ENCODE data around the gene JMJD8.

GRCh38 chr16:721765-722540, 37.8 kb upstream of the JMJD8 start:
- TF ChIP-seq CTCF (IDR thresholded peaks at IDR 0.05) (no peak), POLR2AphosphoS5 (IDR thresholded peaks at IDR 0.05; ENCODE audit: insufficient read depth in 1 of 2, low read depth in 1 of 2) (no peak), POLR2A (IDR thresholded peaks at IDR 0.05) (no peak)

Measured in vagina (tissue), 2 donors.